Endothelial cell (in vitro differentiated cells): ENCODE data around the gene MYO7A. TPM values are rescaled to one million over a fixed set of nuclear protein-coding genes. Genes with fewer than 3 reads are reported as not detected.

ENCODE experiments used
- DNase-seq: peaks from one replicate; pipeline ENCODE4 v3.0.0; 2021; ENCODE audit warnings: low spot score
- H3K27ac Mint-ChIP-seq: one replicate; pipeline ENCODE4 v1.8.0; 2021; ENCODE audit warnings: mixed read lengths, inconsistent platforms; ENCODE audit not compliant: unreplicated experiment
- H3K27me3 Mint-ChIP-seq: one replicate; pipeline ENCODE4 v1.8.0; 2021; ENCODE audit warnings: mild to moderate bottlenecking, moderate library complexity, mixed read lengths, inconsistent platforms; ENCODE audit not compliant: unreplicated experiment
- H3K36me3 Mint-ChIP-seq: one replicate; pipeline ENCODE4 v1.8.0; 2021; ENCODE audit warnings: mild to moderate bottlenecking, low read depth, mixed read lengths, inconsistent platforms; ENCODE audit not compliant: unreplicated experiment
- H3K4me1 Mint-ChIP-seq: one replicate; pipeline ENCODE4 v1.8.0; 2021; ENCODE audit warnings: mild to moderate bottlenecking, mixed read lengths, inconsistent platforms; ENCODE audit not compliant: unreplicated experiment
- H3K4me3 Mint-ChIP-seq: one replicate; pipeline ENCODE4 v1.8.0; 2021; ENCODE audit warnings: mild to moderate bottlenecking, mixed read lengths, inconsistent platforms; ENCODE audit not compliant: unreplicated experiment
- H3K9me3 Mint-ChIP-seq: one replicate; pipeline ENCODE4 v1.8.0; 2021; ENCODE audit warnings: mixed read lengths, inconsistent platforms; ENCODE audit not compliant: unreplicated experiment
- total RNA-seq: library from RNA; stranded (reverse); fragmentation: NEBNext Ultra II Directional; extraction: Animal tissue kit (Norgen Biotek cat#: 25700); gene quantifications from one replicate; pipeline ENCODE4 v1.2.1, GENCODE V29; 2021; ENCODE audit not compliant: unreplicated experiment
- TF ChIP-seq, protein P1 (sequence below): fragments of 200-600 bp; sonication (generic); IDR thresholded peaks from one replicate; pipeline ENCODE4 v1.5.0; 2021; ENCODE audit warnings: antibody characterized with exemption; ENCODE audit not compliant: unreplicated experiment

The MYO7A gene
- total RNA-seq, 1 donor from 2014 or later, result 18.3 TPM

DNA sequence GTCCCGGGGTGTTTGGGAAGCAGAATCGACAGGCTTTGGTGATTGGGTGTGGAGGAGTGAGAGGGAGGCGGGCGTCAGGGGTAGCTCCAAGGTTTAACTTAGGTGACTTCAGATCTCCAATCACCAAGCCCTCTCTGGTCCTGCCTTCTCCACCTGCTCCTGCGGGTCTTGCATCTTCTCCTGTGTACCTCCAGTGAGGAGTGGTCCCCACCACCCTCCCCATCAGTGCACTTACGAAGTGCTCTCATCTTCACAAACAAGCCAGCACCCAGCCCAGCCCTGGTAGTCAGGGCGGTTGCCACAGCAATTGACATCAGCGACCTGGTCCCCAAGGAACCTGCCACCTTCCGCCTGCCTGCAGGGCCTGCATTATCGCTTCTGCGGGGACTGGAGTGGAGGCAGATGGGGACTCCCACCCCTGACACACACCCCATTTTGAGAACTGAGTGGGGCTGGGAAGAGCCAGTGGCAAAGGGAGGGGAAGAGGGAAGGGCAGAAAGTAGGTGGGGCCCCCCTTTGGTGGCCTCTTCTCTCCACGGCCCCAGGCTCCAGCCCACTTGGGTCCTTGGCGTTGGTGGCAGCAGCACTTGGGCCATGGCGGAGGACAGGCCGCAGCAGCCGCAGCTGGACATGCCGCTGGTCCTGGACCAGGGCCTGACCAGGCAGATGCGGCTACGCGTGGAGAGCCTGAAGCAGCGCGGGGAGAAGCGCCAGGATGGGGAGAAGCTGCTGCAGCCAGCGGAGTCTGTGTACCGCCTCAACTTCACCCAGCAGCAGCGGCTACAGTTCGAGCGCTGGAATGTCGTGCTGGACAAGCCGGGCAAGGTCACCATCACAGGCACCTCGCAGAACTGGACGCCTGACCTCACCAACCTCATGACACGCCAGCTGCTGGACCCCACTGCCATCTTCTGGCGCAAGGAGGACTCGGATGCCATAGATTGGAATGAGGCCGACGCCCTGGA is 25.5 kb upstream of the MYO7A start, which contains the start of gene OMP:
Gene OMP, plus strand, starts transcription at position 595 of the 965 bp plus-strand sequence. Its CDS starts 0 bp downstream, at position 595.
- TF ChIP-seq, protein P1, sequence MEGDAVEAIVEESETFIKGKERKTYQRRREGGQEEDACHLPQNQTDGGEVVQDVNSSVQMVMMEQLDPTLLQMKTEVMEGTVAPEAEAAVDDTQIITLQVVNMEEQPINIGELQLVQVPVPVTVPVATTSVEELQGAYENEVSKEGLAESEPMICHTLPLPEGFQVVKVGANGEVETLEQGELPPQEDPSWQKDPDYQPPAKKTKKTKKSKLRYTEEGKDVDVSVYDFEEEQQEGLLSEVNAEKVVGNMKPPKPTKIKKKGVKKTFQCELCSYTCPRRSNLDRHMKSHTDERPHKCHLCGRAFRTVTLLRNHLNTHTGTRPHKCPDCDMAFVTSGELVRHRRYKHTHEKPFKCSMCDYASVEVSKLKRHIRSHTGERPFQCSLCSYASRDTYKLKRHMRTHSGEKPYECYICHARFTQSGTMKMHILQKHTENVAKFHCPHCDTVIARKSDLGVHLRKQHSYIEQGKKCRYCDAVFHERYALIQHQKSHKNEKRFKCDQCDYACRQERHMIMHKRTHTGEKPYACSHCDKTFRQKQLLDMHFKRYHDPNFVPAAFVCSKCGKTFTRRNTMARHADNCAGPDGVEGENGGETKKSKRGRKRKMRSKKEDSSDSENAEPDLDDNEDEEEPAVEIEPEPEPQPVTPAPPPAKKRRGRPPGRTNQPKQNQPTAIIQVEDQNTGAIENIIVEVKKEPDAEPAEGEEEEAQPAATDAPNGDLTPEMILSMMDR, result no peak
- Mint-ChIP-seq H3K4me3 (peak within 1 kb of the TSS; percentile 59), H3K36me3 (peaks cover 10% of the 10 kb centered on the region), H3K9me3 (no peaks in the 10 kb centered on the region), H3K27me3 (peaks cover 18% of the 10 kb centered on the region), H3K4me1 (no peaks in the 10 kb centered on the region), H3K27ac (no peak within 1 kb of the TSS)
- no peak for DNase-seq

DNA sequence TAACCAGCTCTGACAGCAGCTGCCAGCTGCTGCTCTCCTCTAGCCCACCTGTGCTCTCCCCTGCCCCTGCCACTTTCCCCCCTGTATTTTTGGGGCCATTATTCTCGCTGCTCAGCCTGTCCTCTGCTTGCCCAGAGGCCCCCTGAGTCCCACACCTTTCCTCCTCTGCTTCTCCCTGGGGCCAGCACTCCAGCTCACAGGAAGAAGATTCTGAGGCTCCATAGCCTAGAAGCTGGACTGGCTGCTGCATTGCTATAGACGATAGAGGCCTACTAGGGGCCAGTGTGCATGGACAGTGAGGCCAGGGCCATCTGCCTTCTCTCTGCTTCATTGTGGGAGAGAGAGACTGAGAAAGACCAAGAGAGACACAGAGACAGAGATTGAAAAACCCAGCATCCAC is 24.7 kb upstream of the MYO7A start:
- H3K9me3 Mint-ChIP-seq, result no peaks in the 10 kb centered on the region
- H3K4me1 Mint-ChIP-seq, result no peaks in the 10 kb centered on the region

DNA sequence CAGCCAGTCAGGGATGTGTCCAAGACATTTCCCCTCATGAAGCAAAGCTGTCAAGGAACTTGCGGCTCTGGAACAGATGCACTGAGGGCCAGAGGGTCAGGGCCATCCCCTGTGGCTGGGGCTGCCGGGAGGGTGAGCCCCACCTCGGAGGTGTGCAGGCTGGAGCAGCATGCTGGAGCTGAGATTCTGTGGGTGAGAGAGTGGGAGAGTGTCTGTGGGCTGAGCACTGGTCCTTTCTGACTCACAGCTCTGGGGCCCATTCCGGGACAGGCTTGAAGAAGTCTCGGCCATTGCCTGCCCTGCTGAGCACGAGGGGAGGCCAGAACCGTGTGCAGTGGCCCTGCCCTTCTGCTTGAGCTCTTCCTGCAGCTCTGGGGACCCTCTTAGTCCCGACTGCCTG is 23.3 kb upstream of the MYO7A start:
- TF ChIP-seq, protein P1, result no peak
- H3K4me1 Mint-ChIP-seq, result no peaks in the 10 kb centered on the region
- no peak for DNase-seq
- H3K36me3 Mint-ChIP-seq, result peaks cover 17% of the 10 kb centered on the region
- no peak overlapping the region for H3K4me3 Mint-ChIP-seq
- no peak overlapping the region for H3K27ac Mint-ChIP-seq
- H3K9me3 Mint-ChIP-seq, result no peaks in the 10 kb centered on the region
- peaks cover 20% of the 10 kb centered on the region for H3K27me3 Mint-ChIP-seq

More for the DNA sequence above, 24.7 kb upstream of the MYO7A start:
- Mint-ChIP-seq H3K27me3 (peaks cover 20% of the 10 kb centered on the region), H3K36me3 (peaks cover 10% of the 10 kb centered on the region), H3K4me3 (peak overlapping the region; percentile 59), H3K27ac (no peak overlapping the region)
- DNase-seq, result no peak
- TF ChIP-seq, protein P1, result no peak

DNA sequence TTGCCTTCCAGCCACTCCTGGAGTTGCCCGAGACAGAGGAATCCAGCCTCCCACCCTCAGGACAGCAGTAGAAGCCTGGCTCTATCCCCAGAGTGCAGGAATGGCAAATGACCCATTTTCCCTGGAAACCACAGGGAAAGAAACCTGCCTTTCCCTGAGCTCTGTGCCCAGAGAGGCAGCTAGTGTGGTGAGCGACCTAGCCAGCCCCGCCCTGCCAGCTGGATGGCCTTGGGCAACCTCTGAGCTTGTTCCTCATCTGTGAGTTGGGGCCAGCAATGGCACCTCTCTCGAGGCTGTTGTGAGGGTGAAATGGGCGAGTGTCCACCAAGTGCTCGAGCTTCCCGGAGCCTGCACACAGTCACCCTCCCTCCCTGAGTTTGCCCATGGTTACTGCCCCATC is 21.7 kb upstream of the MYO7A start:
- H3K36me3 Mint-ChIP-seq, result peaks cover 17% of the 10 kb centered on the region
- peaks cover under 1% of the 10 kb centered on the region for H3K4me1 Mint-ChIP-seq
- H3K27me3 Mint-ChIP-seq, result peaks cover 19% of the 10 kb centered on the region
- H3K27ac Mint-ChIP-seq, result no peak overlapping the region
- no peak overlapping the region for H3K4me3 Mint-ChIP-seq
- no peak for DNase-seq
- TF ChIP-seq, protein P1, result no peak
- no peaks in the 10 kb centered on the region for H3K9me3 Mint-ChIP-seq

DNA sequence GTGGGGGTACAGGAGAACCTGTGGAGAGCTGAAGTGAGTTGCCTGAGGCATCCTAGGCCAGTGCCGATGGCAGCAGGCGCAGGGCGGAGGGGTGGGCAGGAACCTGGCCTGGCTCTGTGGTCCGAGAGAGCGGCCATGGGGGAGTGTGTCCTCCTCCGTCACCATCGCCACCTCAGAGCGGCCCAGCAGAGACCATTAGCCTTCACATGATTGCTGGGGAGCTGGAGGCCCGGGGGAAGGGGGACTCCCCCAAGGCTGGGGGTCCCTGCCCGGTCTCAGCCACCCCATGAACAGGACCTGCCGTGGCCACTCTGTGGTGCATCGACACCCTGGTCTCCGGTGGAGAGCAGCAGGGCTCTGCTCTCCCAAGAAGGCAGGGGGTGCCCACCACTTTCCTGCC is 21.3 kb upstream of the MYO7A start:
- H3K4me1 Mint-ChIP-seq, result peaks cover 5% of the 10 kb centered on the region
- peaks cover 19% of the 10 kb centered on the region for H3K27me3 Mint-ChIP-seq
- DNase-seq, result no peak
- peaks cover 17% of the 10 kb centered on the region for H3K36me3 Mint-ChIP-seq
- no peaks in the 10 kb centered on the region for H3K9me3 Mint-ChIP-seq
- no peak overlapping the region for H3K27ac Mint-ChIP-seq
- H3K4me3 Mint-ChIP-seq, result no peak overlapping the region
- TF ChIP-seq, protein P1, result no peak
